Measurements from ENCODE around the gene KHDRBS2. TPM values are rescaled to one million over a fixed set of nuclear protein-coding genes. Genes with fewer than 3 reads are reported as not detected.

Gene KHDRBS2
- total RNA-seq, 1 donor from 2014 or later, result not detected

DNA sequence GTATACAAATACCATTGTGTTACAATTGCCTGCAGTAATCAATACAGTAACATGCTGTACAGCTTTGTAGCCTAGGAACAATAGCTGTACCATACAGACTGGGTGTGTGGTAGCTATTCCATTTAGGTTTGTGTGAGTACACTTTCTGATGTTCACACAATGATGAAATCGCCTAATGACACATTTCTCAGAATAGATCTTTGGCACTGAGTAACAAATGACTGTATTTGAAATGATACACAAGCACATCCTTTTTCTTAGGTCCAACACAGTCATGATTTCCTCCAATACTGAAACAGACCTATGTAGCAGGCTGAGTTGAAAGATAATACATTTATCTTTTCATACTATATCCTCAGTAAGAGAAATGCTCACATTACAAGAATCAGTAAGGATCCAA, 13.9 kb downstream of the KHDRBS2 start:
- Mint-ChIP-seq H3K27me3 (ENCODE audit: low read depth) (no peaks in the 10 kb centered on the region), H3K27ac (no peak overlapping the region), H3K4me1 (ENCODE audit: low read depth) (no peaks in the 10 kb centered on the region), H3K36me3 (ENCODE audit: low read depth) (no peaks in the 10 kb centered on the region), H3K4me3 (ENCODE audit: low read depth) (no peak overlapping the region), H3K9me3 (peaks cover 4% of the 10 kb centered on the region)
- intact Hi-C loops (cut with micrococcal nuclease), result no loop called here
- no peak for DNase-seq (ENCODE audit: low spot score)

DNA sequence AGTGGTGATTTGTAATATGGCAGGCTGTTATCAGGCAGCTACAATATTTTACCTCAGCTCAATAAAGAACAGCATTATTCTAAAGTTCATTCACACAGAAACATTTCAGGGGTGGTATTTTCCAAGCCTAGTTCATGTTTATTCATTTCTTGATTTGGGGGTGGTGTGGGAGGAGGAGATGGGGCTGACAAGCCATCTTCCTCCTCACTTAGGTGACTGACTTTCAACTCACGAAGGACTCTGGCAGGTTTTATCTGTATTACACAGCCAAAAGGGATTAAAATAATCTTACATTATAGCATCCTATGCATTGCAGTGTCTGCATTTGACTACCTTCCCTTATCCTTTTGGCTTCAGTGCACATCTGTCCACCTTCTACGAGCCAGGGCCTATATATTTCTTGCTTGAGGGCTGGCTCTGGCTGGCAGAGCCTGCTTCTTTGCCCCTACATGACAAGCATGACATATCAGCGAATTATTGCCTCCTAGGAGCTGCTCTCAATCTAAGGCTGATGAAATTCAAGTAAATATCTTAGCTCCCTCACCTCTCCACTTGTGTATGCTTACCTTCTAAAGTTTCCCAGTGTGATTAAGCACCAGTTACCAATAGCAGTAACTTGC, 20.0 kb downstream of the KHDRBS2 start:
- Mint-ChIP-seq H3K36me3 (ENCODE audit: low read depth) (no peaks in the 10 kb centered on the region), H3K27me3 (ENCODE audit: low read depth) (no peaks in the 10 kb centered on the region), H3K4me3 (ENCODE audit: low read depth) (no peak overlapping the region), H3K27ac (no peak overlapping the region), H3K9me3 (peaks cover 8% of the 10 kb centered on the region), H3K4me1 (ENCODE audit: low read depth) (no peaks in the 10 kb centered on the region)
- DNase-seq (ENCODE audit: low spot score), result no peak
- intact Hi-C loops (cut with micrococcal nuclease), result no loop called here

GRCh38 chr6:62262283-62262682, 23.7 kb downstream of the KHDRBS2 start:
- Mint-ChIP-seq H3K4me1 (ENCODE audit: low read depth) (no peaks in the 10 kb centered on the region), H3K4me3 (ENCODE audit: low read depth) (no peak overlapping the region), H3K9me3 (peaks cover 6% of the 10 kb centered on the region), H3K27me3 (ENCODE audit: low read depth) (no peaks in the 10 kb centered on the region), H3K27ac (no peak overlapping the region), H3K36me3 (ENCODE audit: low read depth) (no peaks in the 10 kb centered on the region)
- no peak for DNase-seq (ENCODE audit: low spot score)
- intact Hi-C loops (cut with micrococcal nuclease), result no loop called here

GRCh38 chr6:62246087-62246486, 39.9 kb downstream of the KHDRBS2 start:
- DNase-seq (ENCODE audit: low spot score), result no peak
- intact Hi-C loops (cut with micrococcal nuclease), result no loop called here
- Mint-ChIP-seq H3K4me3 (ENCODE audit: low read depth) (no peak overlapping the region), H3K4me1 (ENCODE audit: low read depth) (no peaks in the 10 kb centered on the region), H3K27ac (no peak overlapping the region), H3K27me3 (ENCODE audit: low read depth) (no peaks in the 10 kb centered on the region), H3K9me3 (no peaks in the 10 kb centered on the region), H3K36me3 (ENCODE audit: low read depth) (no peaks in the 10 kb centered on the region)

DNA sequence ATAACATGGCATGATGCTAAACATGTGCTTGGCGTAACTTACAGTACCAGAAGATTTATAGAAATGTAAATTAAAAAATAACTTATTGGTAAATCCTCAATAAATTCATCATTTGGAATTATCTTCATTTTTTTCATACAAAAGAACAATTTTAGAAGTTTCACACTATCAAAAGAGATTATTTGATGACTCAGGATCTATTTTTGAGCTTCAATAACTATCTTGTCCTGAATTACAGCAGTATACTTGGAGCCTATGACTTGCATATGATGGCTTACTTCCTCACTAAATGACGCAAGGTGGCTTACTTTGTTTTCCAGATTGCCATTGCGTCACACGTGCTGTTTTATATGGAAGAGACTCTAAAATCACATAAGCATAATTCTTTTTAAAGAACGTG, 49.2 kb downstream of the KHDRBS2 start:
- intact Hi-C loops (cut with micrococcal nuclease), result no loop called here

GRCh38 chr6:62229231-62229630, 56.8 kb downstream of the KHDRBS2 start:
- peaks cover 26% of the 10 kb centered on the region for H3K9me3 Mint-ChIP-seq

More for the DNA sequence above, 49.2 kb downstream of the KHDRBS2 start:
- Mint-ChIP-seq H3K36me3 (ENCODE audit: low read depth) (no peaks in the 10 kb centered on the region), H3K4me1 (ENCODE audit: low read depth) (no peaks in the 10 kb centered on the region), H3K27ac (no peak overlapping the region), H3K4me3 (ENCODE audit: low read depth) (no peak overlapping the region), H3K27me3 (ENCODE audit: low read depth) (no peaks in the 10 kb centered on the region), H3K9me3 (peaks cover 12% of the 10 kb centered on the region)
- no peak for DNase-seq (ENCODE audit: low spot score)

DNA sequence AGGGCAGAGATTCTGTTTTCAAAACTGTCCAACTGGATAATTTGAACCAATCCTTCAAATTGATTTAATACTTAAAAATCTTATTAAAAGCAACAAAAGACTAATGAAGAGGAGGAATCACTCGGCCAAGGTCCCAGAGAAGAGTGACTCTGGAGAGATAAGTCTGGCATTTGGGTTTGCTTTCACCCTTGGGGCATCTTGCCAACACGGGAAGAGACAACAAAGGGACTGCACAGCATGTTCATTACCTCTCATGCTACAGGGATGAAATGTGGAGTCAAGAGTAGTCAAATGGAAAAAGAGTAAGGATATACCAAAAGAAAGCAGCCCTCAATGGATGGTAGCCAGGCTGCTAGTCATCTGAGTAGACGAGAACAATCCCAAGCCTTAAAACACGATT, 68.2 kb downstream of the KHDRBS2 start:
- Mint-ChIP-seq H3K9me3 (peaks cover 35% of the 10 kb centered on the region), H3K27me3 (ENCODE audit: low read depth) (no peaks in the 10 kb centered on the region), H3K4me3 (ENCODE audit: low read depth) (no peak overlapping the region), H3K4me1 (ENCODE audit: low read depth) (no peaks in the 10 kb centered on the region), H3K36me3 (ENCODE audit: low read depth) (no peaks in the 10 kb centered on the region), H3K27ac (no peak overlapping the region)
- intact Hi-C loops (cut with micrococcal nuclease), result no loop called here
- DNase-seq (ENCODE audit: low spot score), result no peak

More at GRCh38 chr6:62229231-62229630, 56.8 kb downstream of the KHDRBS2 start:
- Mint-ChIP-seq H3K4me1 (ENCODE audit: low read depth) (no peaks in the 10 kb centered on the region), H3K27ac (no peak overlapping the region), H3K36me3 (ENCODE audit: low read depth) (no peaks in the 10 kb centered on the region), H3K4me3 (ENCODE audit: low read depth) (no peak overlapping the region), H3K27me3 (ENCODE audit: low read depth) (no peaks in the 10 kb centered on the region)
- no peak for DNase-seq (ENCODE audit: low spot score)
- intact Hi-C loops (cut with micrococcal nuclease), result no loop called here

DNA sequence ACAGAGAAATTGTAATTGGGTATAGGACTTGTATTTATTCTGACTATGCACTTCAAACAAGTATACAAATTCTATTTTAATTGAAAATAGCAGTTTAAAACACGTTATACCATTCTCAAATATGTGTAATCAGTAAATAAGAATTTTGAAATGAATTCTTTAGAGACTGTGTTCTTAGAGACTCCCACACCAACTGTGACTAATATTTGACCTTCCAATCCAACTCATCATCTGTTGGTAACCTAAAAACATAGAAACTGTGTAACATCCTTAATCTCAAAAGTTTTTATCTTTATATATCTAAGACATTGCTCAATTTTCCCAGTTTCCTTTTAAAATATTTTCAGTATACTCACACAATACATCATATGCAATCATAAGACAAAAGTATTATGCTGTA, 83.9 kb downstream of the KHDRBS2 start:
- H3K4me3 Mint-ChIP-seq (ENCODE audit: low read depth), result no peak overlapping the region
- H3K27ac Mint-ChIP-seq, result no peak overlapping the region
- H3K9me3 Mint-ChIP-seq, result peaks cover 45% of the 10 kb centered on the region
- intact Hi-C loops (cut with micrococcal nuclease), result no loop called here
- H3K36me3 Mint-ChIP-seq (ENCODE audit: low read depth), result no peaks in the 10 kb centered on the region
- no peak for DNase-seq (ENCODE audit: low spot score)
- H3K4me1 Mint-ChIP-seq (ENCODE audit: low read depth), result no peaks in the 10 kb centered on the region
- no peaks in the 10 kb centered on the region for H3K27me3 Mint-ChIP-seq (ENCODE audit: low read depth)

GRCh38 chr6:62192593-62192992, 93.4 kb downstream of the KHDRBS2 start:
- no peak overlapping the region for H3K4me3 Mint-ChIP-seq (ENCODE audit: low read depth)
- DNase-seq (ENCODE audit: low spot score), result no peak
- no peaks in the 10 kb centered on the region for H3K36me3 Mint-ChIP-seq (ENCODE audit: low read depth)
- H3K9me3 Mint-ChIP-seq, result peaks cover 34% of the 10 kb centered on the region
- H3K4me1 Mint-ChIP-seq (ENCODE audit: low read depth), result no peaks in the 10 kb centered on the region
- intact Hi-C loops (cut with micrococcal nuclease), result loop anchor here (10.0 kb wide), 1 partner anchor 282 kb away; no protein-coding TSS in a partner anchor
- H3K27ac Mint-ChIP-seq, result no peak overlapping the region
- no peaks in the 10 kb centered on the region for H3K27me3 Mint-ChIP-seq (ENCODE audit: low read depth)

DNA sequence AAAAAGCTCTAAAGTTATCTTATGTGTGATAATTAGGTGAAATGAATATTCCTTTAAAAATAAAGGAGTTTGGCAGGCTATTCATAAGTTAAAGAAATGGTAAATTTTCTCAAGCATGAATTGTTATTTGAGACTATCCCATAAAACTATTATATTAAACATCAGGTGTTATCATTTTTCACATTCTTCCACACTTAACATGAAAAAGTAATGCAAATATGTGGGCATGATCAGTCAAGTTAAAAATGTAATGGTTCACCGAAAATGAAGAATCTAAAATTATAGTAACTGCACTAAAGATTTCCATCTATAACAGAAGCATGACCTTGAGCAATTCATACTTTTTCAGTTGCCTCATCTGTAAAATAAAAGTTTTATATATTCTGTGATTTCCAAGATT, 110.8 kb downstream of the KHDRBS2 start:
- peaks cover 35% of the 10 kb centered on the region for H3K9me3 Mint-ChIP-seq
- no peaks in the 10 kb centered on the region for H3K36me3 Mint-ChIP-seq (ENCODE audit: low read depth)
- no peak overlapping the region for H3K4me3 Mint-ChIP-seq (ENCODE audit: low read depth)
- H3K4me1 Mint-ChIP-seq (ENCODE audit: low read depth), result no peaks in the 10 kb centered on the region
- H3K27me3 Mint-ChIP-seq (ENCODE audit: low read depth), result no peaks in the 10 kb centered on the region
- no peak overlapping the region for H3K27ac Mint-ChIP-seq
- no peak for DNase-seq (ENCODE audit: low spot score)
- intact Hi-C loops (cut with micrococcal nuclease), result no loop called here

- intact Hi-C loops (cut with micrococcal nuclease), result no loop called here
- DNase-seq (ENCODE audit: low spot score), result no peak
- Mint-ChIP-seq H3K27me3 (ENCODE audit: low read depth) (no peaks in the 10 kb centered on the region), H3K36me3 (ENCODE audit: low read depth) (no peaks in the 10 kb centered on the region), H3K27ac (no peak overlapping the region), H3K4me1 (ENCODE audit: low read depth) (no peaks in the 10 kb centered on the region), H3K9me3 (peaks cover 29% of the 10 kb centered on the region), H3K4me3 (ENCODE audit: low read depth) (no peak overlapping the region)
Measured at GRCh38 chr6:62174548-62174947, 111.5 kb downstream of the KHDRBS2 start.

GRCh38 chr6:62167736-62168135, 118.3 kb downstream of the KHDRBS2 start:
- intact Hi-C loops (cut with micrococcal nuclease), result no loop called here
- Mint-ChIP-seq H3K27me3 (ENCODE audit: low read depth) (no peaks in the 10 kb centered on the region), H3K27ac (no peak overlapping the region), H3K4me3 (ENCODE audit: low read depth) (no peak overlapping the region), H3K9me3 (peaks cover 45% of the 10 kb centered on the region), H3K4me1 (ENCODE audit: low read depth) (no peaks in the 10 kb centered on the region), H3K36me3 (ENCODE audit: low read depth) (no peaks in the 10 kb centered on the region)
- DNase-seq (ENCODE audit: low spot score), result no peak

DNA sequence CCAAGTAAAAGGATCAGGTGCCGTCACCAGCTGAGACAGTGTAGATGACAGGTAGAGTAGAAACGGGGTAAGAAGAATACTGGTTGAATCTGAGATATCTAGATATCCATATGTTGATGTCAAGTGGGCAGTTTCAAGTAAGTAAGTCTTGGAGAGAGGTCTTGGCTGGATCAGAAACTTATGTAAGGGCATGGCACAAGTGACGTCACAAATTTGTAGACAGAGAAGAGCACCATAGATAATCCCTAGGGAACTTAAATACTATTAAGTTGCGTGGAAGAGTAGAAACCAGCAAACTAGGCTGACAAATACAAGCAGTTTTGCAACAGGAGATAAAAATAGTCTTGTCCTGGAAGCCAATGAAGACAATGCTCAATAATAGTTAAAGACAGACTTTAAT, 123.2 kb downstream of the KHDRBS2 start:
- H3K27ac Mint-ChIP-seq, result no peak overlapping the region
- H3K27me3 Mint-ChIP-seq (ENCODE audit: low read depth), result no peaks in the 10 kb centered on the region
- H3K36me3 Mint-ChIP-seq (ENCODE audit: low read depth), result no peaks in the 10 kb centered on the region
- intact Hi-C loops (cut with micrococcal nuclease), result no loop called here
- no peak overlapping the region for H3K4me3 Mint-ChIP-seq (ENCODE audit: low read depth)
- no peak for DNase-seq (ENCODE audit: low spot score)
- H3K9me3 Mint-ChIP-seq, result peaks cover 34% of the 10 kb centered on the region
- no peaks in the 10 kb centered on the region for H3K4me1 Mint-ChIP-seq (ENCODE audit: low read depth)

GRCh38 chr6:62152796-62153195, 133.2 kb downstream of the KHDRBS2 start:
- Mint-ChIP-seq H3K27ac (no peak overlapping the region), H3K4me1 (ENCODE audit: low read depth) (no peaks in the 10 kb centered on the region), H3K36me3 (ENCODE audit: low read depth) (no peaks in the 10 kb centered on the region), H3K9me3 (peaks cover 6% of the 10 kb centered on the region), H3K27me3 (ENCODE audit: low read depth) (no peaks in the 10 kb centered on the region), H3K4me3 (ENCODE audit: low read depth) (no peak overlapping the region)
- DNase-seq (ENCODE audit: low spot score), result no peak
- intact Hi-C loops (cut with micrococcal nuclease), result no loop called here

All from activated T-helper 2 cell treated with anti-CD3 and anti-CD28 coated beads, Interferon-gamma antibody, Interleukin-2, Interleukin-4, amounts not matched to agents 10 μg/mL and 5 μg/mL and 100 μg/mL, durations not matched to agents 14 hours and 24 hours and 36 hours (primary cell).